Astrocyte of the spinal cord (primary cell): ENCODE data around the gene CADPS.
A peak's percentile ranks its signal among the peaks of the same experiment; 100 is the strongest.

Experiments
- DNase-seq: peaks from one replicate; pipeline ENCODE4 v3.0.0; 2011; ENCODE audit warnings: low read depth, low spot score
- H3K4me3 ChIP-seq: 2 replicates; pipeline ENCODE4 v1.5.1; 2011; ENCODE audit warnings: low read depth, mild to moderate bottlenecking, low read length, moderate library complexity
- CTCF ChIP-seq: IDR thresholded peaks from 2 replicates; pipeline ENCODE4 v1.5.1; 2012; ENCODE audit warnings: low read depth, mild to moderate bottlenecking, low read length, inconsistent platforms
- in situ Hi-C: cut with HindIII; loops from 2 replicates; pipeline ENCODE4 v1.10.0; 2017; ENCODE audit warnings: low sequenced_read_pairs

CADPS gene

GRCh38 chr3:62665627-62666437 is 209.4 kb downstream of the CADPS start:
- no peak overlapping the region for H3K4me3 ChIP-seq
- in situ Hi-C loops: no loop called here
- peak; percentile 72 for TF ChIP-seq CTCF
- peak; percentile 62 for DNase-seq

- in situ Hi-C loops: no loop called here
- H3K4me3 ChIP-seq: no peak overlapping the region
- DNase-seq: no peak
- no peak for TF ChIP-seq CTCF
These were observed 212.5 kb downstream of the CADPS start for GRCh38 chr3:62662677-62663076.

- TF ChIP-seq CTCF: no peak
- in situ Hi-C loops: no loop called here
- DNase-seq: no peak
- H3K4me3 ChIP-seq: no peak overlapping the region
These were observed 215.6 kb downstream of the CADPS start for GRCh38 chr3:62659660-62660059.

- no peak overlapping the region for H3K4me3 ChIP-seq
- no peak for DNase-seq
- in situ Hi-C loops: no loop called here
- no peak for TF ChIP-seq CTCF
These were observed 219.5 kb downstream of the CADPS start for GRCh38 chr3:62655691-62656063.

- DNase-seq: no peak
- no peak overlapping the region for H3K4me3 ChIP-seq
- in situ Hi-C loops: no loop called here
- TF ChIP-seq CTCF: no peak
These were observed 220.0 kb downstream of the CADPS start for GRCh38 chr3:62655056-62655690.

- in situ Hi-C loops: no loop called here
- TF ChIP-seq CTCF: no peak
- H3K4me3 ChIP-seq: no peak overlapping the region
- no peak for DNase-seq
These were observed 221.4 kb downstream of the CADPS start for GRCh38 chr3:62653796-62654195.
